ENCODE results near the gene LCN2. TPM values are rescaled to one million over a fixed set of nuclear protein-coding genes. Genes with fewer than 3 reads are reported as not detected.
"Not testable (repeated sequence)": the region's sequence is repeated elsewhere in the genome, so short reads cannot be mapped to it uniquely, and the experiment has no call there.

The LCN2 gene
- total RNA-seq, 1 experiment from 2014 or later = not detected

GRCh38 chr9:128128836-128129590 is 20.2 kb upstream of the LCN2 start:
- BruUV-seq (replicated peaks) = no TSS peak
- CTCF ChIA-PET = interaction anchor here (1.0 to 1.2 kb wide), 2 partner anchors 12 to 30 kb away, joined by 3 read pairs; no protein-coding TSS in a partner anchor
- Histone ChIP-seq H3K27me3 (replicated peaks; ENCODE audit: insufficient read depth, low read depth, low read length, poor library complexity) (no peaks in the 10 kb centered on the region), H3K27ac (ENCODE audit: low read depth, low read length, poor library complexity, severe bottlenecking) (peak overlapping the region; percentile 96), H3K9me3 (ENCODE audit: low read depth, low read length, poor library complexity, severe bottlenecking) (no peaks in the 10 kb centered on the region), H3K4me1 (ENCODE audit: insufficient read depth, low read length, poor library complexity, severe bottlenecking) (peaks cover 20% of the 10 kb centered on the region), H3K36me3 (ENCODE audit: insufficient read depth, low read length, poor library complexity, severe bottlenecking) (peaks cover 8% of the 10 kb centered on the region), H3K4me3 (ENCODE audit: low read depth, low read length, poor library complexity, severe bottlenecking) (peak overlapping the region; percentile 95)
- intact Hi-C loops (cut with micrococcal nuclease; ENCODE audit: unreplicated experiment) = no loop called here
- POLR2A ChIA-PET (ENCODE audit: low non-redundant PET) = interaction anchor here (0.5 kb wide), 1 partner anchor 423 kb away, joined by 4 read pairs; no protein-coding TSS in a partner anchor
- TF ChIP-seq CTCF (conservative IDR thresholded peaks at IDR 0.05; ENCODE audit: low read depth, low read length) (no peak), EZH2 (IDR thresholded peaks at IDR 0.05; ENCODE audit: borderline replicate concordance, low read depth, low read length, poor library complexity, severe bottlenecking) (no peak)
- no peak for DNase-seq (ENCODE audit: low spot score)

- H3K36me3 ChIP-seq (ENCODE audit: insufficient read depth, low read length, poor library complexity, severe bottlenecking); H3K27ac ChIP-seq (ENCODE audit: low read depth, low read length, poor library complexity, severe bottlenecking); H3K27me3 ChIP-seq (replicated peaks; ENCODE audit: insufficient read depth, low read depth, low read length, poor library complexity); H3K4me3 ChIP-seq (ENCODE audit: low read depth, low read length, poor library complexity, severe bottlenecking); intact Hi-C loops (cut with micrococcal nuclease; ENCODE audit: unreplicated experiment); DNase-seq (ENCODE audit: low spot score); CTCF ChIA-PET; BruUV-seq (replicated peaks); POLR2A ChIA-PET (ENCODE audit: low non-redundant PET); H3K9me3 ChIP-seq (ENCODE audit: low read depth, low read length, poor library complexity, severe bottlenecking): not testable (repeated sequence)
- TF ChIP-seq CTCF (conservative IDR thresholded peaks at IDR 0.05; ENCODE audit: low read depth, low read length) = 0 out of 2 replicates have a peak, but pooled peaks have one; percentile 33
- peaks cover 20% of the 10 kb centered on the region for H3K4me1 ChIP-seq (ENCODE audit: insufficient read depth, low read length, poor library complexity, severe bottlenecking)
Measured at GRCh38 chr9:128129976-128130590, 19.2 kb upstream of the LCN2 start.

- H3K9me3 ChIP-seq (ENCODE audit: low read depth, low read length, poor library complexity, severe bottlenecking); DNase-seq (ENCODE audit: low spot score); H3K27ac ChIP-seq (ENCODE audit: low read depth, low read length, poor library complexity, severe bottlenecking); CTCF ChIA-PET; H3K4me3 ChIP-seq (ENCODE audit: low read depth, low read length, poor library complexity, severe bottlenecking); H3K27me3 ChIP-seq (replicated peaks; ENCODE audit: insufficient read depth, low read depth, low read length, poor library complexity); intact Hi-C loops (cut with micrococcal nuclease; ENCODE audit: unreplicated experiment); POLR2A ChIA-PET (ENCODE audit: low non-redundant PET); H3K36me3 ChIP-seq (ENCODE audit: insufficient read depth, low read length, poor library complexity, severe bottlenecking); BruUV-seq (replicated peaks): not testable (repeated sequence)
- H3K4me1 ChIP-seq (ENCODE audit: insufficient read depth, low read length, poor library complexity, severe bottlenecking) = peaks cover 20% of the 10 kb centered on the region
Measured at GRCh38 chr9:128130651-128131050, 18.6 kb upstream of the LCN2 start.

GRCh38 chr9:128131346-128131745 is 17.9 kb upstream of the LCN2 start:
- H3K27ac ChIP-seq (ENCODE audit: low read depth, low read length, poor library complexity, severe bottlenecking); H3K4me3 ChIP-seq (ENCODE audit: low read depth, low read length, poor library complexity, severe bottlenecking); CTCF ChIA-PET; intact Hi-C loops (cut with micrococcal nuclease; ENCODE audit: unreplicated experiment); H3K36me3 ChIP-seq (ENCODE audit: insufficient read depth, low read length, poor library complexity, severe bottlenecking); BruUV-seq (replicated peaks); POLR2A ChIA-PET (ENCODE audit: low non-redundant PET); H3K27me3 ChIP-seq (replicated peaks; ENCODE audit: insufficient read depth, low read depth, low read length, poor library complexity); H3K9me3 ChIP-seq (ENCODE audit: low read depth, low read length, poor library complexity, severe bottlenecking); DNase-seq (ENCODE audit: low spot score): not testable (repeated sequence)
- peaks cover 13% of the 10 kb centered on the region for H3K4me1 ChIP-seq (ENCODE audit: insufficient read depth, low read length, poor library complexity, severe bottlenecking)

GRCh38 chr9:128132139-128132538 is 17.1 kb upstream of the LCN2 start:
- DNase-seq (ENCODE audit: low spot score) = peak; percentile 68
- H3K27ac ChIP-seq (ENCODE audit: low read depth, low read length, poor library complexity, severe bottlenecking) = peak overlapping the region; percentile 37
- CTCF ChIA-PET; BruUV-seq (replicated peaks); H3K4me1 ChIP-seq (ENCODE audit: insufficient read depth, low read length, poor library complexity, severe bottlenecking); H3K36me3 ChIP-seq (ENCODE audit: insufficient read depth, low read length, poor library complexity, severe bottlenecking); POLR2A ChIA-PET (ENCODE audit: low non-redundant PET); H3K4me3 ChIP-seq (ENCODE audit: low read depth, low read length, poor library complexity, severe bottlenecking); H3K9me3 ChIP-seq (ENCODE audit: low read depth, low read length, poor library complexity, severe bottlenecking); H3K27me3 ChIP-seq (replicated peaks; ENCODE audit: insufficient read depth, low read depth, low read length, poor library complexity); intact Hi-C loops (cut with micrococcal nuclease; ENCODE audit: unreplicated experiment): not testable (repeated sequence)

GRCh38 chr9:128135561-128135960 is 13.7 kb upstream of the LCN2 start:
- DNase-seq (ENCODE audit: low spot score); H3K4me3 ChIP-seq (ENCODE audit: low read depth, low read length, poor library complexity, severe bottlenecking); H3K27me3 ChIP-seq (replicated peaks; ENCODE audit: insufficient read depth, low read depth, low read length, poor library complexity); CTCF ChIA-PET; H3K36me3 ChIP-seq (ENCODE audit: insufficient read depth, low read length, poor library complexity, severe bottlenecking); POLR2A ChIA-PET (ENCODE audit: low non-redundant PET); H3K9me3 ChIP-seq (ENCODE audit: low read depth, low read length, poor library complexity, severe bottlenecking); intact Hi-C loops (cut with micrococcal nuclease; ENCODE audit: unreplicated experiment); H3K27ac ChIP-seq (ENCODE audit: low read depth, low read length, poor library complexity, severe bottlenecking); BruUV-seq (replicated peaks); H3K4me1 ChIP-seq (ENCODE audit: insufficient read depth, low read length, poor library complexity, severe bottlenecking): not testable (repeated sequence)
